Panc1 (cell line): ENCODE results near the gene F2. TPM values are rescaled to one million over a fixed set of nuclear protein-coding genes. Genes with fewer than 3 reads are reported as not detected.

ENCODE experiments used
- ATAC-seq: fragments of 200-7000 bp; cut with Tn5 transposase; 2 replicates; pipeline ENCODE4 v1.9.1; 2020; ENCODE audit warnings: mild to moderate bottlenecking, moderate library complexity
- BruUV-seq: library from RNA; stranded (reverse); fragments of 400-500 nt; replicated peaks from 2 replicates; lab custom pipeline; 2021; lab: Mats Ljungman, UMichigan
- CTCF ChIA-PET: fragments of 300-600 bp; sonication (Branson Sonifier 250); formaldehyde crosslinking; loops from one replicate; lab custom pipeline; 2022; ENCODE audit warnings: antibody characterized with exemption; lab: Charles Lee
- POLR2A ChIA-PET: fragments of 300-600 bp; sonication (Branson Sonifier 250); formaldehyde crosslinking; loops from one replicate; lab custom pipeline; 2022; ENCODE audit warnings: antibody characterized with exemption; lab: Charles Lee
- DNase-seq: peaks from one replicate; pipeline ENCODE4 v3.0.0-alpha.2; 2010; ENCODE audit warnings: low read depth, low spot score
- H3K27ac ChIP-seq: 2 replicates; pipeline ENCODE4 v1.5.1; 2011; ENCODE audit warnings: mild to moderate bottlenecking, low read length, inconsistent platforms
- H3K27me3 ChIP-seq: fragments of 200-500 bp; sonication (Bioruptor generic); 2 replicates; pipeline ENCODE4 v1.6.0; 2014; ENCODE audit warnings: low read length, inconsistent platforms; ENCODE audit not compliant: control insufficient read depth, insufficient read depth
- H3K36me3 ChIP-seq: fragments of 200-500 bp; sonication (Bioruptor generic); 2 replicates; pipeline ENCODE4 v1.5.1; 2014; ENCODE audit warnings: inconsistent platforms, mild to moderate bottlenecking, low read length, moderate library complexity; ENCODE audit not compliant: control insufficient read depth, insufficient read depth
- H3K4me1 ChIP-seq: 2 replicates; pipeline ENCODE4 v1.5.1; 2011; ENCODE audit warnings: inconsistent platforms, mild to moderate bottlenecking, low read length, moderate library complexity; ENCODE audit not compliant: control insufficient read depth, insufficient read depth
- H3K4me3 ChIP-seq, 2 experiments: 2 replicates each; pipeline ENCODE4 v1.5.1; 2011 to 2012; ENCODE audit warnings: low read depth in 2 of 2, low read length in 2 of 2, mild to moderate bottlenecking in 2 of 2, inconsistent platforms in 1 of 2, moderate library complexity in 1 of 2
- H3K9me3 ChIP-seq: fragments of 200-500 bp; sonication (Bioruptor generic); 2 replicates; pipeline ENCODE4 v1.5.1; 2014; ENCODE audit warnings: low read depth, mild to moderate bottlenecking, inconsistent platforms, low read length, moderate library complexity; ENCODE audit not compliant: control insufficient read depth, insufficient read depth
- POLR2AphosphoS5 ChIP-seq: IDR thresholded peaks from 2 replicates; pipeline ENCODE4 v1.6.1; 2012; ENCODE audit warnings: mild to moderate bottlenecking, low read depth, low read length, moderate library complexity
- SIN3A ChIP-seq: IDR thresholded peaks from 2 replicates; pipeline ENCODE4 v1.6.1; 2012; ENCODE audit warnings: low read depth, mild to moderate bottlenecking, low read length, moderate library complexity, borderline replicate concordance; ENCODE audit not compliant: insufficient read depth
- TCF7L2 ChIP-seq: IDR thresholded peaks from 2 replicates; pipeline ENCODE4 v1.6.1; 2011; ENCODE audit warnings: mild to moderate bottlenecking, low read depth, low read length, inconsistent platforms
- in situ Hi-C: cut with HindIII; loops from 2 replicates; pipeline ENCODE4 v1.10.0; 2016; ENCODE audit warnings: low sequenced_read_pairs, low pct_unique_long_range_greater_than_20kb
- intact Hi-C: fragments of 100-400 bp; cut with micrococcal nuclease; formaldehyde crosslinking; loops from one replicate; pipeline ENCODE4 v1.10.0; 2022; ENCODE audit not compliant: unreplicated experiment
- total RNA-seq: library from RNA; stranded (reverse); gene quantifications from one replicate; pipeline ENCODE4 v1.2.1, GENCODE V29; 2021; ENCODE audit not compliant: unreplicated experiment
- TF ChIP-seq, protein P1 (sequence below): fragments of 450-650 bp; IDR thresholded peaks from 2 replicates; pipeline ENCODE4 v1.5.1; 2017; ENCODE audit warnings: mild to moderate bottlenecking
- TF ChIP-seq, protein P2 (sequence below), 2 experiments: IDR thresholded peaks; 2 replicates each; pipeline ENCODE4 v1.6.1; 2011 to 2012; ENCODE audit warnings: low read depth in 2 of 2, control low read depth in 1 of 2, low read length in 1 of 2, mild to moderate bottlenecking in 1 of 2, moderate library complexity in 1 of 2; ENCODE audit not compliant: insufficient read depth in 1 of 2

The F2 gene
- total RNA-seq, 1 experiment from 2014 or later, result 0.64 TPM

DNA sequence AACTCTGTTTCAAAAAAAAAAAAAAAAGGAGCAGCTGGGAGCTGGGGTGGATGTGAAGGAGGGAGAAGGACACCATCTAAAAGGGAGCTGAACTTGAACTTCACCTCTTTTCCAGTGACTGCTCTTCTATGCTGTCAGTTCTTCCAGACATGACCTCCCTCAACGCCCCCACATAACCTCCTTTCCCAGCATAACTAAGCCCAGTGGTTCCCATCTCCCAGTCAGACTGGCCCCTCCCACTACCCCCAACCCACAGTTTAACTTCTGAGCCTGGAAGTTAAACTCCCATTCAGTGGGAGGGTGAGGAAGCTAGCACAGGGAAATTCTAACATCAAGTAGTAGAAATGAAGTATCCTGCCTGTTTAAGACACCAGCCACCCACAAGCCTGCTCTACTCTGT is 20.4 kb upstream of the F2 start:
- TF ChIP-seq, protein P1, sequence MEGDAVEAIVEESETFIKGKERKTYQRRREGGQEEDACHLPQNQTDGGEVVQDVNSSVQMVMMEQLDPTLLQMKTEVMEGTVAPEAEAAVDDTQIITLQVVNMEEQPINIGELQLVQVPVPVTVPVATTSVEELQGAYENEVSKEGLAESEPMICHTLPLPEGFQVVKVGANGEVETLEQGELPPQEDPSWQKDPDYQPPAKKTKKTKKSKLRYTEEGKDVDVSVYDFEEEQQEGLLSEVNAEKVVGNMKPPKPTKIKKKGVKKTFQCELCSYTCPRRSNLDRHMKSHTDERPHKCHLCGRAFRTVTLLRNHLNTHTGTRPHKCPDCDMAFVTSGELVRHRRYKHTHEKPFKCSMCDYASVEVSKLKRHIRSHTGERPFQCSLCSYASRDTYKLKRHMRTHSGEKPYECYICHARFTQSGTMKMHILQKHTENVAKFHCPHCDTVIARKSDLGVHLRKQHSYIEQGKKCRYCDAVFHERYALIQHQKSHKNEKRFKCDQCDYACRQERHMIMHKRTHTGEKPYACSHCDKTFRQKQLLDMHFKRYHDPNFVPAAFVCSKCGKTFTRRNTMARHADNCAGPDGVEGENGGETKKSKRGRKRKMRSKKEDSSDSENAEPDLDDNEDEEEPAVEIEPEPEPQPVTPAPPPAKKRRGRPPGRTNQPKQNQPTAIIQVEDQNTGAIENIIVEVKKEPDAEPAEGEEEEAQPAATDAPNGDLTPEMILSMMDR, result no peak
- TF ChIP-seq SIN3A, result no peak
- TF ChIP-seq, protein P2, sequence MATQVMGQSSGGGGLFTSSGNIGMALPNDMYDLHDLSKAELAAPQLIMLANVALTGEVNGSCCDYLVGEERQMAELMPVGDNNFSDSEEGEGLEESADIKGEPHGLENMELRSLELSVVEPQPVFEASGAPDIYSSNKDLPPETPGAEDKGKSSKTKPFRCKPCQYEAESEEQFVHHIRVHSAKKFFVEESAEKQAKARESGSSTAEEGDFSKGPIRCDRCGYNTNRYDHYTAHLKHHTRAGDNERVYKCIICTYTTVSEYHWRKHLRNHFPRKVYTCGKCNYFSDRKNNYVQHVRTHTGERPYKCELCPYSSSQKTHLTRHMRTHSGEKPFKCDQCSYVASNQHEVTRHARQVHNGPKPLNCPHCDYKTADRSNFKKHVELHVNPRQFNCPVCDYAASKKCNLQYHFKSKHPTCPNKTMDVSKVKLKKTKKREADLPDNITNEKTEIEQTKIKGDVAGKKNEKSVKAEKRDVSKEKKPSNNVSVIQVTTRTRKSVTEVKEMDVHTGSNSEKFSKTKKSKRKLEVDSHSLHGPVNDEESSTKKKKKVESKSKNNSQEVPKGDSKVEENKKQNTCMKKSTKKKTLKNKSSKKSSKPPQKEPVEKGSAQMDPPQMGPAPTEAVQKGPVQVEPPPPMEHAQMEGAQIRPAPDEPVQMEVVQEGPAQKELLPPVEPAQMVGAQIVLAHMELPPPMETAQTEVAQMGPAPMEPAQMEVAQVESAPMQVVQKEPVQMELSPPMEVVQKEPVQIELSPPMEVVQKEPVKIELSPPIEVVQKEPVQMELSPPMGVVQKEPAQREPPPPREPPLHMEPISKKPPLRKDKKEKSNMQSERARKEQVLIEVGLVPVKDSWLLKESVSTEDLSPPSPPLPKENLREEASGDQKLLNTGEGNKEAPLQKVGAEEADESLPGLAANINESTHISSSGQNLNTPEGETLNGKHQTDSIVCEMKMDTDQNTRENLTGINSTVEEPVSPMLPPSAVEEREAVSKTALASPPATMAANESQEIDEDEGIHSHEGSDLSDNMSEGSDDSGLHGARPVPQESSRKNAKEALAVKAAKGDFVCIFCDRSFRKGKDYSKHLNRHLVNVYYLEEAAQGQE (IDR thresholded peaks at IDR 0.05; ENCODE audit: insufficient read depth in 1 of 2, low read depth in 2 of 2, low read length in 1 of 2), result no peak
- TF ChIP-seq TCF7L2, result no peak
- no peak for TF ChIP-seq POLR2AphosphoS5
- DNase-seq, result no peak
- peaks cover 10% of the 10 kb centered on the region for H3K36me3 ChIP-seq
- no peak overlapping the region for H3K27ac ChIP-seq
- in situ Hi-C loops (no loop called here), intact Hi-C loops (no loop called here)
- CTCF ChIA-PET, result interaction anchor here (0.6 kb wide), 1 partner anchor 222 kb away, joined by 3 read pairs; no protein-coding TSS in a partner anchor
- POLR2A ChIA-PET, result interaction anchor here (0.6 kb wide), 1 partner anchor 82 kb away, joined by 10 read pairs; no protein-coding TSS in a partner anchor
- no peaks in the 10 kb centered on the region for H3K27me3 ChIP-seq
- H3K4me3 ChIP-seq, result no peak overlapping the region
- H3K9me3 ChIP-seq, result no peaks in the 10 kb centered on the region
- peaks cover 8% of the 10 kb centered on the region; the same call in 1 of the 2 replicates for H3K4me1 ChIP-seq
- BruUV-seq, result no TSS peak
- no peak for ATAC-seq

DNA sequence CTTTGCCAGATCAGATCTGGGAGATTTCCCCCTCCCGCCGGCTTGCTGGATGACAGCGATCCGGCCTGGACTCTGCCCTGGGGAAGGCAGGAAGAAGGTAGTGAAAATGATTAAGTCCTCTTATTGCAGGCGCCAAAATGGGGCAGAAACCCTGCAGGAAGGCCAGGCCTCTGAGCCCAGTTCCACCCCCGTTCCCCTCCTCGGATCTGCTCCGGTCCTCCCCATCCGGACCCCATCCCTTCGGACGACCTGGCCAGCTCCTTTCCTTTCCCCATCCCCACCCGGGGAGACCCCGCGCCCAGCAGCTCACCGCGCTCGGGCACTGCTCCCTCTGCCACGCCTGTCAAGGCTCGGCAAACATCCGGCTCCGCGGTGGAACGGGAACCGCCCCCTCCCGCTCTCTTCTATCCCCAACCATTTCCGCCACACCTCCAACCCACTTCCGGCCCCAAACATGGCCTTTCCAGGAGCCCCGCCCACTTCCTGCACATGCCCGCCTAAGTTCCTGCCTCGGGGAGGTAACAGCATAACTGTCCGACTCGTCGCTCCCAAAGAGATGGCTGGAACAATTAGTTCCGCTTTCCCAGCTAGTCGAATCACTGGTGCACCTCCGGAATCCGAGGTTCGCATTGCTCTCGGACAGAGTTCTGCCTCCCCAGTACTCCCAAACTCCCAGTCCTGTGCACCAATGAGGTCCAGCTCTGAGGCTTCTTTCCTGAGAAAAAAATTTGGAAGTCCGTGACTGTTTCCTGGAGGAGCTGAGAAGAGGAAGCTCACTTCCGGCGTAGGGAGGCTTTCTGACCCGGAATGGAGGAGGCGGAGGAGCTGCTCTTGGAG is 18.6 kb upstream of the F2 start, which contains the start of the genes ARHGAP1 and ZNF408:
Gene ARHGAP1 (minus strand): TSS at position 379 of the 837 bp plus-strand sequence. CDS start 4,512 bp downstream, outside the sequence.
Gene ZNF408 (plus strand): TSS at position 791 of the 837 bp plus-strand sequence. CDS start 17 bp downstream, at position 808.
- H3K4me1 ChIP-seq, result peaks cover 8% of the 10 kb centered on the region; the same call in 1 of the 2 replicates
- H3K27ac ChIP-seq, result peak within 1 kb of the TSS; percentile 99
- no peaks in the 10 kb centered on the region for H3K9me3 ChIP-seq
- CTCF ChIA-PET, result no interaction called here
- DNase-seq, result peak; percentile 94
- POLR2A ChIA-PET, result interaction anchor here (0.6 to 1.0 kb wide), 3 partner anchors 16 to 136 kb away, joined by 3 read pairs; no protein-coding TSS in a partner anchor
- intact Hi-C loops (no loop called here), in situ Hi-C loops (no loop called here)
- no peaks in the 10 kb centered on the region for H3K27me3 ChIP-seq
- BruUV-seq, result no TSS peak
- H3K36me3 ChIP-seq, result peaks cover 10% of the 10 kb centered on the region
- peak within 1 kb of the TSS; percentile 90 to 99 for H3K4me3 ChIP-seq
- TF ChIP-seq POLR2AphosphoS5 (peak; percentile 55), TCF7L2 (0 out of 2 replicates have a peak, but pooled peaks have one; percentile 19), SIN3A (peak; percentile 98)
- TF ChIP-seq, protein P2 (IDR thresholded peaks at IDR 0.05; ENCODE audit: insufficient read depth in 1 of 2, low read depth in 2 of 2, low read length in 1 of 2), result no peak
- TF ChIP-seq, protein P1, result no peak
- peak; percentile 96 for ATAC-seq
